Measurements from ENCODE around the gene POM121L12. TPM values are rescaled to one million over a fixed set of nuclear protein-coding genes. Genes with fewer than 3 reads are reported as not detected.

Gene POM121L12
- total RNA-seq: not detected

DNA sequence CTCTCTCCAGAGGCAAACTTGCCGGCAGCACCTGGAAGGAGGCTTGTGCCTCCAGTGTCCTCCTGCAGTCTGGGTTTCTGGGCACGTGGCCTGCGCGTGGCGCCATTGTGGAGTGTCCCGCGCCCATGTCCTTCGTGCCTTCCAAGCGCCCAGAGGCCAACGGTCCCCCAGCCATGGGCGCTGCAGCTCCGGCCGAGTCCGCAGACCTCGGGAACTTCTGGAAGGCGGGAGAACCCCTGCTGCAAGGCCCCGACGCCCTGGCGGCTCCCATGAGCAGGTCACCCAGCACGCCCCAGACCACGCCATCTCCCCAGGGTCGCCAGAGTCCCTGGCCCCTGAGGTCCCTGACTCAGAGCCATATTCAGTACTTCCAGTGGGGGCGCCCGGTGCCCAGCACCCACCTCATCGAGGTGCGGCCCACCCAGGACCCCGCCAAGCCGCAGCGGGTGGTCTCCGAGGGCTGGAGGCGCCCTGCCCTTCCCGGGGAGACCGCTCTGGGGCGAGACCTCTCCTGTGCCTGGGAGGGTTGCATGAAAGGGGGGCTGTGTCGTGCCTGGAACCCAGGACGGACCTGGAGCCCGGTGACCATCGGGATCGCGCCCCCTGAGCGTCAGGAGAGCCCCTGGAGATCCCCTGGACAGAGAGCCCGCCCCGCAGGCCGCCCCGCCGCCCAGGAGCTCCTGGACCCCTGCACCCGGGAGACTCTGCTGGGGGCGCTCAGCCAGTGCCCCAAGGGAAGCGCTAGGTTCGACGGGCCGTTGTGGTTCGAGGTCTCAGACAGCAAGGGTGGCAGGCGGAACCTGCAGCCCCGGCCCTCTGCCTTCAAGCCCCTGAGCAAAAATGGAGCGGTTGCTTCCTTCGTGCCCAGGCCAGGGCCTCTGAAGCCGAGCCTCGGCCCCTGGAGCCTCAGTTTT is at the start of gene POM121L12:
Gene POM121L12, plus strand, starts transcription at position 135 of the 914 bp plus-strand sequence. Its CDS starts 39 bp downstream, at position 174.
- no peak for DNase-seq

DNA sequence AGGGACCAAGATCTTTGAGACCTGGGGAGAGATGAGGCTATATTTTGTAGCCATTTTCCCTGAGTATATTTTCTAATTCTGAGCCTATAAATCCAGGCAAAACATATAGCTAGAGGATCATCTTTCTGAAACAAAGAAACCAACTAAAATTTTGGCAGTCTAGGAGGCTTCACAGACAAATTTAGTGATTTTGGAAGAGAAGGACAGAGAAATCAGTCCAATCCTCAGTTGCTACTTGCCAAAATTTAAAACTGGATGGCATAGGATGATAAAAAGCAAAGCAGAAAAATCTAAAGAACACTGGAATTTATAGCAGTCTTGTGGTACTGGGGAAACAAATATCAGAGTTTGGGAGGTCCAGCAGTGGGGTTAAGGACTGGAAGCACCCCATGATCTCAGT is 43.4 kb upstream of the POM121L12 start:
- DNase-seq: no peak

- no peak for DNase-seq
Measured at GRCh38 chr7:52992479-52993162, 42.8 kb upstream of the POM121L12 start.

DNA sequence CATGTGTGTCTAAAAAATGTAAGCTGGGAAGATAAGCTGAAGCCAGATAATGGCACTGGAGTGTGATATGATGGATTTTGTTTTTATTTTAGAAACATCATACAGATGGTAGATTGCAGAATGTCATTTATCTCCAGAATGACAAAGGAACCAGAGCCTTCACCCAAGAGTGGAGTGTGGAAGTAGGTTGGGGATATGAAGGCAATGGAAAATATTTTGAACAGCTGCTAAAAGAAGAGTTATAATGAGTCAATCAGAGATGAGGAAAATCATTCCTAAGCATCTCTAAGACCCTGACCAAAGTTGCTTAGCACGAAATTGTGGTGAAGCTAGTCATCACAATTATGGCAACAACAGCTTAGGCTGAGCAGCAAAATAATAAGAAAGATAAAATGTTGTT is 39.8 kb upstream of the POM121L12 start:
- no peak for DNase-seq

DNA sequence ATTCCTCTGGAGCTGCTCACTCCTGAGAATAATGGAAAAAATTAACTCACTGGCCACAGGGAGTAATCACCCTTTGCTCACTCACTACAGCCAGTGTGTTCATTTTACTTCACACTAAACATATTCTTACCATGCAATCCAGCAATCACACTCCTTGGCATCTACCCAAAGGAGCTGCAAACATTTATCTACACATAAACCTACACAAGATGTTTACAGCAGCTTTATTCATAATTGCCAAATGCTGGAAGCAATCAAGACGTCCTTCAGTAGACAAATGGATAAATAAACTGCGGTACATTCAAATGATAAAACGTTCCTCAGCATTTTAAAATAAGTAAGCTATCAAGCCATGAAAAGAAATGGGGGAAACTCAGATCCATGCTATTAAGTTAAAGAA is 34.2 kb upstream of the POM121L12 start:
- peak; percentile 63 for DNase-seq

GRCh38 chr7:53002389-53002788 is 33.0 kb upstream of the POM121L12 start:
- DNase-seq: no peak

- DNase-seq: no peak
Measured at GRCh38 chr7:53003653-53004445, 31.6 kb upstream of the POM121L12 start.

GRCh38 chr7:53013925-53014324 is 21.5 kb upstream of the POM121L12 start:
- no peak for DNase-seq

GRCh38 chr7:53015463-53015862 is 20.0 kb upstream of the POM121L12 start:
- no peak for DNase-seq

- no peak for DNase-seq
Measured at GRCh38 chr7:53022893-53023292, 12.5 kb upstream of the POM121L12 start.

DNA sequence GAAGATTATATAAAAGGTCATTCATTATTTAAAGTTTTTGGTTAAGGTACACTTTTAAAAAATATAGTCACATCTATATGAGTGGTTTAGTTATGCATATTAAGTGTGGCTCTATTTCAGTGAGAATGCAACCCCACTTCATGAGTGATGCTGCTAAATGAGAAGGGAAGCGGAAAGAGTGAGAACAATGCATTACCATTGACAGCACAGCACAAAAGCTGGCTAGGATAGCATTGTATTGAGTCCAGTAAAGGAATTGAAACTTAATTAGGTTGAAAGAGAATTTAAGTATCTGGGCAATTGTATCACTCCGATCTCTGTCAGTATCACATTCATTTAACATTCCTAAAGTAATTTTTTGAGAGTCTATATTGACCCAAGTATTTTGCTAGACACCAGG is 13.2 kb downstream of the POM121L12 start:
- DNase-seq: no peak

DNA sequence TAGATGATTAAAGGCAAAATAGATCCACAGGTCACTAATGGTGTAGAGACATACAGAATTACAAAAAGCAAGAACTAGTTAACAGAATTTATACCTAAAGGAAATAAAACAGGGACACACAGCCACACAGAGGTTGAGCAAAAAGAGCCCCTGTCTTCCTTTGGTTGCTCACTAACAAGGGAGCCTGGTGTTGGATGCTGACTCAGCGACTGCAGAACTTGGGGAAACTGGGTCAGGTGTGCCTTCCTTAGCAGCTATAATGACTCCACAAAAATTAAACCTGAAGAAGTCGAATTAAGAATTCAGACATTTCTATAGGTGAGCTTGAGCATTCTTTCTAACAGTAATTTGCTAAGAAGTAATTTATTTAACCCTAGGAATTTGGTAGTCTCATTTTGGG is 15.0 kb downstream of the POM121L12 start:
- DNase-seq: no peak

DNA sequence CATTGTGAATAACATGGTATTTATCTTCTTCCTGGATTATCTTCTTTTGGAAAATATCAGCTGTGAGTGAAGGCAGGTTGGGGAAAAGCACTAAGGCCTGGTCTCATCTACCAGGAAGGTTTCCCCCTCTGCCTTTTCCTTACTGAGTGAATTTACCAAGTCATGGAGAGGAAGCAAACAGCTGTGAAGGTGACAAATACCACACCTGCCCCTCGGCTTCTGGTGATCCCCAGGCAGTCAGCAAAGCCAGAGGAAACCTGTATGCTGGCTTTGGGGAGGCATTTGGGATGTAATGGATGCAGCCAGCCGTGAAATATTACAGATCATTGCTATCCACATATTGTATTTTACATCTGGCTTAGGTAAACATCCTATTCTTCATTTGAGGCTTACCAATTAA is 24.2 kb downstream of the POM121L12 start:
- no peak for DNase-seq

DNA sequence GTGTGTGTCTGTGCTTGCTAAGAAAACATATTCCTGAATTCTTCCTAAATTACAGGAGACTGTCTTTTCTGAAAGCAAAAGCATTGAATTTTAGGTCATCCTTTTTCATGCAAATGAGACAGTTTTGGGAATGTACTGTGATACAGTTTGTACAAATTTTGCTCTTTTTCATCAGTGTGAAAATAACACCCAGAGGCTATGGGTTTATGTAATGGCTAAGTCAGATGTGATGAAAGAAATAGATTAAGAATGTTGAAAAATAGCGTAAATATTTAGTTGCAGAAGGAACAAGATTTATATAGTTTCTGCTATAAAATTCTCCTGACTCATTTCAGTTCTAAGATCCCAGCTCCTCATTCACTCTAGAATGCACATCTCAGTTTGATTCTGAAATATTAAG is 24.6 kb downstream of the POM121L12 start:
- no peak for DNase-seq

DNA sequence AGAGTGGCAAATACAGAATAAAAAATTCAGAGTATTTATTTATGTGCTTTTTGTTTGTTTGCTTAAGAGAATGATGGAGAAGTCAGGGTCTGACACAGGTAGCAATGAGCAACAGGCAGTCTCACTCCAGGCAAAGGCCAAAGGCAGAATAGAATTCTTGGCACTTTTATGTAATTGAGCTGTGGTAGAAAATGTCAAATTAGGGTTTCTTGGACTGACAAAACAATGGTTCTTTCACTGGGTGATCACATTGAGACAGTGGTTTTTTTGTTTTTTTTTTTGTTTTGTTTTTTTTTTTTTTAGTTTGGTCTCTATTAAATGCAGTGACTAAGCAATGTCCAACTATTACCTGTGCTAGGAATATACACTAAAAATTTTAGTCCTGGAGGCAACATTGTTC is 27.4 kb downstream of the POM121L12 start:
- no peak for DNase-seq

DNA sequence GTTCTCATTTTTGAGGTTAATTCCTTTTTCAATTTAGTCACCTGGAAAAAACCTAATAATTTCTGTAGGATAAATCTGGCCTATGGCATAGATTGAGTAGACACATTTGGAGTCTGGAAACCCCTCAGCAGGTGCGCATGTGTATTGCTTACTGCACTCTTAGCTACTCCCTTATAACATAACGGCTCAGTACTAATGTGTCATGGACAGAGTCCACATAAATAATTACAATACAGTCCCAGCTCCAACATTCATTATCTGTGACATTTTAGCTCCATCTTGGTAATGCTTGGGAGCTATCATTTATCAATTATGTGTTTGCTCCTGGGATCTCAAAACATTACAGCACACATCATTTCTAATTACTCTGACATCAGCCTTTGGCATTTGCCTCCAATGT is 33.2 kb downstream of the POM121L12 start:
- DNase-seq: no peak

DNA sequence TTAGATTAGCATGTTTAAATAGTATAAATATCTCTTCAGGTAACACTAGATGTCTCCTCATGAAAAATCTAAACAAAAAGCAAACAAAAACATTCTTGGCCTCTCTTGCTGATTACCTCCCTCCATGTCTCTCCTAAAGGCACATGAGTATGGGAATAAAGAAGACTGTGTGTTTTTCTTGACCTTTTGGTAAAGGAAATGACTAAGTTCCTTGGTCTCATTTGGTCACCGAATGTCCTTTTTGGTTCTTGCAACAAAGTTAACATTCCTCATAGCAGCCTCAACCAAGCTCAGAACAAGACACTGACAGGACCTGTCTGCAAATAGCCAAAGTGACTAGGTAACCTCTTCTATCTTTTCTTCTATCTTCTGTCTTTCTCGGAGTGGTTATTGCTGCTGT is 35.5 kb downstream of the POM121L12 start:
- no peak for DNase-seq

Measured in tongue (tissue), 2 donors.